Transverse colon (tissue), 3 donors: ENCODE results near the gene SEC22B.
"Not testable (repeated sequence)": the region's sequence is repeated elsewhere in the genome, so short reads cannot be mapped to it uniquely, and the experiment has no call there.

Experiments
- CTCF ChIP-seq, 5 experiments: fragments of 200-600 bp in 3 of 5; fragments of 450-650 bp in 2 of 5; sonication (generic) in 3 of 5; IDR thresholded peaks; 1 replicate in 2 of 5; 2 replicates in 3 of 5; pipeline ENCODE4 v1.5.1; 2016 to 2017; ENCODE audit warnings: antibody characterized with exemption in 5 of 5, inconsistent platforms in 3 of 5, mild to moderate bottlenecking in 2 of 5, moderate library complexity in 1 of 5
- EP300 ChIP-seq: sonication (generic); formaldehyde crosslinking; IDR thresholded peaks from one replicate; pipeline ENCODE4 v1.6.1; 2017; ENCODE audit warnings: antibody characterized with exemption, low read depth
- POLR2A ChIP-seq: fragments of 450-650 bp; IDR thresholded peaks from one replicate; pipeline ENCODE4 v1.6.1; 2016; ENCODE audit warnings: antibody characterized with exemption, mild to moderate bottlenecking, moderate library complexity

DNA sequence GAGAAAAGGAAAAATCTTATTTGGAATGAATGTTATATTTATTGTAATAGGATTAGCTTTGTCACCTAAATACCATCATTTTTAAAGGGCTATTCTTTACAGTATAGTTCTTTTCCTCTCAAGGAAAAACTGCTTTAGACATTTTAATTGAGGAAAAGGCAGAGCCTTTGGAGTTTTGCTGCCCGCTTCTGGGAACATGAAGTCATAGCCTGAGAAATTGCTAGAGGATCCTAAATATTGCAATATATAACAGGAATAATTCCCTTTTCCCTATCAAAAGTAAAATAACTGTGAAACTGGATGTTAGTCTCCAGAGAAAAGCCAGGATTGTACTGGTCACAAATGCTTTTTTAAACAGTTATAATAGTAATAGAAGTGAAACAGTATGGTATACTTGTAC, 30.5 kb downstream of the SEC22B start:
- not testable (repeated sequence) for TF ChIP-seq EP300, POLR2A
- TF ChIP-seq CTCF (IDR thresholded peaks at IDR 0.05), result peak in 3 of 5 experiments; percentile 26 to 40 (median 40)
